Measurements from ENCODE around the gene FBXO24. TPM values are rescaled to one million over a fixed set of nuclear protein-coding genes. Genes with fewer than 3 reads are reported as not detected.

Gene FBXO24
- total RNA-seq, 1 donor from 2014 or later: 0.52 TPM

GRCh38 chr7:100562195-100563099 is 23.7 kb upstream of the FBXO24 start:
- H2AFZ ChIP-seq (ENCODE audit: low read depth, low read length): no peak overlapping the region
- DNase-seq (ENCODE audit: low read depth): no peak
- no peaks in the 10 kb centered on the region for H3K79me2 ChIP-seq (ENCODE audit: insufficient read depth, low read length)
- no peaks in the 10 kb centered on the region for H3K27me3 ChIP-seq (ENCODE audit: insufficient read depth, low read length)
- no peaks in the 10 kb centered on the region for H3K9me3 ChIP-seq (ENCODE audit: insufficient read depth, low read depth, low read length)
- no peaks in the 10 kb centered on the region for H4K20me1 ChIP-seq (ENCODE audit: insufficient read depth, low read length)
- H3K4me3 Mint-ChIP-seq (ENCODE audit: unreplicated experiment): no peak overlapping the region
- peaks cover 2% of the 10 kb centered on the region for H3K27me3 Mint-ChIP-seq (ENCODE audit: low read depth, unreplicated experiment)
- H3K27ac ChIP-seq (ENCODE audit: low read depth, low read length): no peak overlapping the region
- H3K27ac Mint-ChIP-seq (ENCODE audit: unreplicated experiment): no peak overlapping the region
- H3K36me3 Mint-ChIP-seq (ENCODE audit: low read depth, unreplicated experiment): peaks cover 2% of the 10 kb centered on the region
- no peaks in the 10 kb centered on the region for H3K9me3 Mint-ChIP-seq (ENCODE audit: unreplicated experiment)
- no peak for TF ChIP-seq EZH2 (IDR thresholded peaks at IDR 0.05; ENCODE audit: insufficient read depth, low read length)
- no peak for TF ChIP-seq CTCF (IDR thresholded peaks at IDR 0.05; ENCODE audit: insufficient read depth, low read depth, low read length)
- H3K36me3 ChIP-seq (ENCODE audit: insufficient read depth, low read length): no peaks in the 10 kb centered on the region
- peaks cover under 1% of the 10 kb centered on the region for H3K4me1 ChIP-seq (ENCODE audit: insufficient read depth, low read length)
- FAIRE-seq: no peak
- no peak overlapping the region for H3K4me2 ChIP-seq (ENCODE audit: low read length)
- no peak overlapping the region for H3K4me3 ChIP-seq (ENCODE audit: insufficient read depth, low read depth, low read length)
- H3K4me1 Mint-ChIP-seq (ENCODE audit: low read depth, unreplicated experiment): no peaks in the 10 kb centered on the region
- no peak overlapping the region for H3K9ac ChIP-seq (ENCODE audit: low read length)

- H3K4me2 ChIP-seq (ENCODE audit: low read length): no peak overlapping the region
- no peak for TF ChIP-seq CTCF (IDR thresholded peaks at IDR 0.05; ENCODE audit: insufficient read depth, low read depth, low read length)
- TF ChIP-seq EZH2 (IDR thresholded peaks at IDR 0.05; ENCODE audit: insufficient read depth, low read length): no peak
- peaks cover 5% of the 10 kb centered on the region for H3K4me1 ChIP-seq (ENCODE audit: insufficient read depth, low read length)
- no peak overlapping the region for H2AFZ ChIP-seq (ENCODE audit: low read depth, low read length)
- no peaks in the 10 kb centered on the region for H3K4me1 Mint-ChIP-seq (ENCODE audit: low read depth, unreplicated experiment)
- no peaks in the 10 kb centered on the region for H3K79me2 ChIP-seq (ENCODE audit: insufficient read depth, low read length)
- H3K27me3 Mint-ChIP-seq (ENCODE audit: low read depth, unreplicated experiment): peaks cover 2% of the 10 kb centered on the region
- H3K9me3 ChIP-seq (ENCODE audit: insufficient read depth, low read depth, low read length): no peaks in the 10 kb centered on the region
- no peaks in the 10 kb centered on the region for H3K9me3 Mint-ChIP-seq (ENCODE audit: unreplicated experiment)
- DNase-seq (ENCODE audit: low read depth): no peak
- no peak for FAIRE-seq
- no peaks in the 10 kb centered on the region for H3K36me3 ChIP-seq (ENCODE audit: insufficient read depth, low read length)
- H3K4me3 ChIP-seq (ENCODE audit: insufficient read depth, low read depth, low read length): no peak overlapping the region
- no peaks in the 10 kb centered on the region for H4K20me1 ChIP-seq (ENCODE audit: insufficient read depth, low read length)
- H3K36me3 Mint-ChIP-seq (ENCODE audit: low read depth, unreplicated experiment): peaks cover 2% of the 10 kb centered on the region
- no peak overlapping the region for H3K4me3 Mint-ChIP-seq (ENCODE audit: unreplicated experiment)
- no peaks in the 10 kb centered on the region for H3K27me3 ChIP-seq (ENCODE audit: insufficient read depth, low read length)
- H3K27ac Mint-ChIP-seq (ENCODE audit: unreplicated experiment): no peak overlapping the region
- no peak overlapping the region for H3K27ac ChIP-seq (ENCODE audit: low read depth, low read length)
- H3K9ac ChIP-seq (ENCODE audit: low read length): no peak overlapping the region
Observed at GRCh38 chr7:100563100-100563564, 23.0 kb upstream of the FBXO24 start.
